ENCODE results near the gene RBM33.

DNA sequence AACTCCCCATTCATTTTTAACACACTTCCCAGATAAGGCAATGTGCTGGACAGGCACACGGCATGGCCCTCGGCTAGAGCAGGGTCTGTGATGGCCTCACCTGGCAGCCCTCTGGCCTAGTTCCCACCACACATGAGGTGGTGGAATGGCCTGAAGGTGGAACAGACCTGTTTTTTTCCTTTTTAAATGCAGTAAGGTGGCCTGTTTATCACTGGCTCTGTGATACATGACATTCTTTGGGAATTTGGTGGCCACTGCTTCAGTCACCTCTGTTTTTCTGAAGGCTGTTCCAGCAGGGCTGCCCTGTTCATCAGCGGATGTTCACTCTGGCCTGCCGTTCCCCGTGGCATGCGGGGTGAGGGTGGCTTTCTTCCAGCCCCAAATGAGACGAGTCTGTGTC is 131.2 kb downstream of the RBM33 start:
- TF ChIP-seq POLR2A (IDR thresholded peaks at IDR 0.05; ENCODE audit: low read length) (no peak), GATA1 (IDR thresholded peaks at IDR 0.05; ENCODE audit: low read depth, low read length) (no peak)
